IPS-NIHi7 (cell line): ENCODE measurements around the gene BAZ1B.
A peak's percentile ranks its signal among the peaks of the same experiment; 100 is the strongest.
"Not testable (repeated sequence)": the region's sequence is repeated elsewhere in the genome, so short reads cannot be mapped to it uniquely, and the experiment has no call there.

ENCODE experiments used
- DNase-seq: peaks from one replicate; pipeline ENCODE4 v3.0.0; 2012; ENCODE audit warnings: mixed read lengths; ENCODE audit errors: extremely low spot score

The BAZ1B gene

DNA sequence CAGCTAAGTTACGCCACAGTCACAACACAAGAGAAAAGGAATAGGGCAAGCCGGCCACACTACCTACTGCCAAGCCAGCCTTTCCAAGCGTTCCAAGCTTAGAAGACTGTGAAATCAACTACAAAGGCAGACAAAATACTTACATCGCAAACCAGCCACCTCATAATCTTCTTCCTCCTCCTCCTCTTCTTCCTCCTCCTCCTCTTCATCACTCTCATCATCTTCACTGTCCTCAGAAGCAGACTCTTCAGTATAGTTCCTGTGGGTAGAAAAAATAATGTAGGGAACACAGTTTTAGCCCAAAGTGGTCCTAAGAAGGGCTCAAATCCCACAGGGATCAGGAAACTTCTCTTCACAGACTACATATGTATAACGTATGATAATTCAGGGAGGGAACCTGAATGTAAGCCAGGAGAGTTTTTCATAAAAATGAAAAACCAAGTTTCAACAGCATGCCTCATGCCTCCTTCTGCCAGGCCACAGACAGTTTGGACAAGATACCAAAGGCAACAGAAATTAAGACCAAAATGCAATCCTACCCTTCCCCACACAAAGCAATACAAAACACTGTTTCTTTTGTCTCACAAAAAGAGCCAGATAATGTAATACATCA lies 74.9 kb downstream of the BAZ1B start:
- DNase-seq = no peak

DNA sequence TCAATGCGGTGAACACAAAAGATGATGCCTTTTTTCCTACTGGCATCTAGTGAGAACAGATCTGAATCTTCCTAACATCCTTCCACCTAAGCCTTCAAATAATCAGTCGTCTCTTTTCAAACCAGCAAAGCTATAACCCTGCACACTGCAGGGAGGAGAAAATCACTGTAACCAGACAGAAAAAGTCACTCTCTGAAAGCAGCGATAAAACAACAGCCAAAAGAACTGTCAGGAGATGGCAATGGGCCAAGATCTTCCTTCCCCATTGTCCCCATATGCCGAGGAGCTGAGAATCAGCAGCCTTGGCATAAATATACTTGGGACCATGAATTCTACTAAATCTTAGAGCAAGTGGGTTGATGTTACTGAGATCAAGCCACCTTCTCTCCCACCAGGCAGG lies 75.4 kb downstream of the BAZ1B start:
- DNase-seq = no peak

DNA sequence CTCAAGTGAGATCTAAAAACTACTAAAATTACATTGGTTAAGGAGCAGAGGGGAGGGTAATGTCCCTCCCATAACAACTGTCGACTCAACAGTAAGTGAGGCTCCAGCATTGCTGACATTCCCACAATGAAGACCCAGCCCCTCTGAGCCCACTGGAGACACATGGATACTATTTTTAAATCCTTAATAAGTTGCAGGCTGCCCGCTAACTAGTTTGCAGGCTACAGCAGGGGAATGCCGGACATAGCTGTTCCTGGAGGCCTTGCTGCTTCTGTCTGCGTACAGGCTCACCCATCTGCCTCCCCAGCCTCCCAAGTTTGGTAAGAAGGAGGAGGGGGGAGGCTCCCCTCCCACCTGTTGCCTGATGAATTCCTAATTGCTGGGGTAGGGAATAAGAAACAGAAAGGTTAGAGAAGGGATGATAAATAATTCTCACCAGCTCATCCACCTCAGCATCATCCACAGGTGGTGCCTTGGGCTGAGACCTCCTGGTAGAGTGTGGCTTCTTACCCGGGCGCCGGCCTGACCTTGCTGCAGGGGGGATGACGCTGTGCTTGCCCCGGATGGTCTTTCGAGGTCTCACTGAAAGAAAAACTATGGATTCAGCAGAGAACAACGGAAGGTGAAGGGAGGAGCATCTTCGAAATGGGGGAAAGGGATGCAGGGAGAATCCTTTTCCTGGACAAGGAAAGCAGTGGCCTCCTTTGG lies 78.4 kb downstream of the BAZ1B start:
- no peak for DNase-seq

DNA sequence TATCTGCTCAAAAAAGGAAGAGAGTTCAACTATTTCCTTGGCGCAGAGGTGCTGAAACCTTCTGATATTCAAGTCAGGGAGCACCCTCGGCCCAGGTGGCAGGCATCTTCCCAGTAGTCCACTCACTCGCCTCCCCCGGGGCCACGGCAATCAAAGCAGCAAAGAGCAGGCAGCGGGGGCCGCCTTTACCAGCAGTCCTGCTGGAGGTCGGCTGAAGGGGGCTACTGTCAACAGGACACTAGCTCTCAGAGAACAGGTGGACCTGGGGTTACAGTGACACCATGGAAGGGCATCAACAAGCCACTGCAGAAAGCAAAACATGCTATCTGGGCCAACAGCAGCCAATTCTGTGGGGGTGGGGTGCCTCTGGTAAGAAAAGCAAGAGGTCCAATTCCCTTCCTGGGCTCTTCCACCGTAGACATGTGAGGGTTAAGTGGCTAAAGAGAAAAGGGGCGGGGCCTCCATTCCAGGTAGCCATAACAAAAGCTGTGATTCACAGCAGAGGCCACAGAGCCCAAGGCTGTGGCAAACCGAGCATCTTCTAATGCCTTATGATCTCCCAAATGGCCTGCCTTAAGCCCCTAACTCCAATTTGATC lies 79.1 kb downstream of the BAZ1B start:
- peak; percentile 23 for DNase-seq

GRCh38 chr7:73442222-73442902 lies 79.7 kb downstream of the BAZ1B start:
- DNase-seq = no peak

GRCh38 chr7:73439410-73439704 lies 82.7 kb downstream of the BAZ1B start:
- no peak for DNase-seq

DNA sequence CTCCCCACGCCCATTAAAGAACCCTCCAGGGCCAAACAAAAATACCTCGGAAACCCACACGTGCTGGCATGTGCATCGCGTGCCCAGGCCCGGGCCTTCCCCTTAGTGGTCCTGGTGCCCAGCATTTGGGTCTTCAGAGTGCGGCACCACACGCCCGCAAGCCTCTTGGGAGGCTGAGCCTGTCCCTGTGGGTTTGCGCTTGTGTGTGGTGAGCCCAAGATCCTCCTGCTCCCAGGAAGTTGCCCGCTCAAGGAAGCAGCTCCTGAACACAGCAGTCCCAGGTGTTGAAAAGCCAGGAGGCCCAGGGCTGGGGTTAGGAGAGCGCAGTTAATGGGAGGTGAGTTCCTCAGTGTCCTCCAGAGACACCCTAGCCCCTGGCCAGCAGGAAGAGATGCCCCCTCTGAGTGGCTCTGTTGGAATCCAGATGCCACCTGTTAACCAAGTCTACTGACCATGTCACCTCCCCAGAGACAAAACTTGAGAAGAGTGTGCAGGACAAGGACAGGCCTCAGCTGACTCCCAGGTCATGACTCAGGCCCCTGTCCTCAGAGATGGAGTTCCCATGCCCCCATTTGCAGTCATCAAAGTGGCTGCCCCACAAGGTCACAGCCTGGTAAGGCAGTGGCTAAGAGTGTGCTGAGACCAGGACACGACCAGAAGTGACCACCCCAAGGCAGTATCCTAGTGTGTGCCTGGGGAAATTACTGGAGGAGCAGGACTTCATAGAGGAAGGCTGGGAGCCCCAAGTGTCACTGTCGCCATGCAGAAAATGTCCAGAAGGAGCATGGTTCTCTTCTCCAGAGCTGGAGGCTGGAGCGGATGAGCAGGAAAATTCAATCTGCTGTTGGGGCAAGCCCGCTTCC lies 83.3 kb downstream of the BAZ1B start:
- DNase-seq = no peak

- no peak for DNase-seq
These were observed 84.3 kb downstream of the BAZ1B start for GRCh38 chr7:73437621-73438416.

DNA sequence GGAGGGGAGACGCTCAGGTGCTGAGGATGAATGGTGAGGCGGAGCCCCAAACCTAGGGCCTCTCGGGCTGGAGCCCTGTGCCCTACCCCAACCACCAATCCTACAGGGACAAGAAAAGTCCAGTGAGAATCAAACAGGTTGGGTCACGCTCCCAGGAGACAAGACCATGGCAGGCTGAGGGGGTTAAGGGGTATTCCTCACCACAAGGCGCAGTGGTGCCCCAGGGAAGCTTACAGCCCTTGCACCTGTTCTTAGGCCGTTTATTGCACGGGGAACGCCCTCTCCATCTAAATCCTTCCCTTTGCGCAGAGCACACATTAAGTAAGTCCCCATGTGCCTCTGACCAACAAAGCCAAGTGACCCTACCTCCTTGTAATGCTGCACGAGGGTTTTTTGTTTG lies 85.0 kb downstream of the BAZ1B start:
- DNase-seq = no peak

DNA sequence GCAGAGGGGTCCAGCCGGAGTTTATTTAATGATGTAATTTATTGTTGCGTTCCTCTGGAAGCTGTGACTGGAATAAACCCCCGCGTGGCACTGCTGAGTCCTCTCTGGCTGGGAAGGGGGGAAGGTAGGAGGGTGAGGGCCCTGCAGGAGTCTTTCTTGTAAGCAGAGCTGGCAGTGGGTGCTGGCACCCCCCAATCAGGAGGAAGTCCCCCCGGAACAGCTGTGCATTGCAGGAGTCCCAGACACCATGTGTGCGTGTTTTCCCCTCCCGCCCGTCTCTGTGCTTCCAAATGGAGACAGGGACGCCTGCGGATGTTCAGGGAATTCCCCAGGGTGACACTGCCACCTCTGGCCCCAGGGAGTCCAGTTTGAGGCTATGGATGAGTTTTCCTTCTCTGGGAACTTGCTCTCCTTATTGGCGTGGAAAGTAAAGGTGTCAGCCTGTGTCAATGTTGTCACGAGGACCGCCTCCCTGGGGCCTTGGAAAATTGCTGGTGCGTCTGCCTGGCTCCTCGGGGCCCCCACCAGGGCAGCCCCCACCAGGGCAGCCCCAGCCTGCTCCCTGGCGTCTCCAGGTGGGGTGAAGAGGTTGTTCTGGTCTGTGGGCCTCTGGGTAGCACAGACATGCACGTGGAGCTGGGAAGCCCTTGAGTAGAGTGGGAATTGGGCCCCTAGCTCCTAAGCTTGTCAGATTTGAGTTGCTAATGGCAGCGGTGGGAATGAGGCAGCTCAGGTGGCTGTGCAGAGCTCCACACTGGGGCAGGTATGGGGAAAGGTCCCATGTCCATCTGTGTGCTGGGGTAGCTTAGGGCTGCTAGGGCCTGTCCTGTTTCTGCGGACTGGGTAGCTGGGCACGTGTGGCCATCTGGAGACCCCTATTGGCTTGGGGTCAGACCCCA lies 85.8 kb downstream of the BAZ1B start:
- no peak for DNase-seq

DNA sequence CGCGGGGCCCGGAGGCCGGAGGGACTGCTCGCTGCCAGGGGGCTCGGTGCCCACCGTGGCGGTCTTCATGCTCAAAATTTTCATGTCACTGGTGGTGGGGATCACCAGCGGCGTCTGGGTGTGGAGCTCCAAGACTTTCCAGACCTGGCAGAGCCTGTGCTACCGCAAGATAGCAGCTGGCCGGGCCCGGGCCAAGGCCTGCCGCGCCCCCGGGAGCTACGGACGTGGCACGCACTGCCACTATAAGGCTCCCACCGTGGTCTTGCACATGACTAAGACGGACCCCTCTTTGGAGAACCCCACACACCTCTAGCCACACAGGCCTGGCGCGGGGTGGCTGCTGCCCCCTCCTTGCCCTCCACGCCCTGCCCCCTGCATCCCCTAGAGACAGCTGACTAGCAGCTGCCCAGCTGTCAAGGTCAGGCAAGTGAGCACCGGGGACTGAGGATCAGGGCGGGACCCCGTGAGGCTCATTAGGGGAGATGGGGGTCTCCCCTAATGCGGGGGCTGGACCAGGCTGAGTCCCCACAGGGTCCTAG lies 86.6 kb downstream of the BAZ1B start:
- no peak for DNase-seq

GRCh38 chr7:73434701-73435069 lies 87.4 kb downstream of the BAZ1B start:
- no peak for DNase-seq

- peak; percentile 26 for DNase-seq
These were observed 88.0 kb downstream of the BAZ1B start for GRCh38 chr7:73433924-73434700.

GRCh38 chr7:73432676-73433075 lies 89.4 kb downstream of the BAZ1B start:
- no peak for DNase-seq

GRCh38 chr7:73431041-73431835 lies 90.9 kb downstream of the BAZ1B start:
- no peak for DNase-seq

DNA sequence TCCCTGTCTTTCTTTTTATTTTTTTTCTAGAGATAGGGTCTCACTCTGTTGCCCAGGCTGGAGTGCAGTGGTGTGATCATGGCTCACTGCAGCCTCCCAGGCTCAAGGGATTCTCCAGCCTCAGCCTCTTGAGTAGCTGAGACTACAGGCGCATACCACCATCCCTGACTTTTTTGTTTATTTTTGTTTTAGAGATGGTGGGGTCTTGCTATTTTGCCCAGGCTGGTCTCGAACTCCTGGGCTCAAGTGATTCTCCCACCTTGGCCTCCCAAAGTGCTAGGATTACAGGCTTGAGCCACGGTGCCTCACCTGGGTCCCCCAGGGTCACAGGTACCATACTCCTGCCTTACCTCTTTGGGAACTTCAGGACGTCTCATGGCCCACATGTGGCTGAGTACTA lies 91.6 kb downstream of the BAZ1B start:
- DNase-seq = not testable (repeated sequence)

DNA sequence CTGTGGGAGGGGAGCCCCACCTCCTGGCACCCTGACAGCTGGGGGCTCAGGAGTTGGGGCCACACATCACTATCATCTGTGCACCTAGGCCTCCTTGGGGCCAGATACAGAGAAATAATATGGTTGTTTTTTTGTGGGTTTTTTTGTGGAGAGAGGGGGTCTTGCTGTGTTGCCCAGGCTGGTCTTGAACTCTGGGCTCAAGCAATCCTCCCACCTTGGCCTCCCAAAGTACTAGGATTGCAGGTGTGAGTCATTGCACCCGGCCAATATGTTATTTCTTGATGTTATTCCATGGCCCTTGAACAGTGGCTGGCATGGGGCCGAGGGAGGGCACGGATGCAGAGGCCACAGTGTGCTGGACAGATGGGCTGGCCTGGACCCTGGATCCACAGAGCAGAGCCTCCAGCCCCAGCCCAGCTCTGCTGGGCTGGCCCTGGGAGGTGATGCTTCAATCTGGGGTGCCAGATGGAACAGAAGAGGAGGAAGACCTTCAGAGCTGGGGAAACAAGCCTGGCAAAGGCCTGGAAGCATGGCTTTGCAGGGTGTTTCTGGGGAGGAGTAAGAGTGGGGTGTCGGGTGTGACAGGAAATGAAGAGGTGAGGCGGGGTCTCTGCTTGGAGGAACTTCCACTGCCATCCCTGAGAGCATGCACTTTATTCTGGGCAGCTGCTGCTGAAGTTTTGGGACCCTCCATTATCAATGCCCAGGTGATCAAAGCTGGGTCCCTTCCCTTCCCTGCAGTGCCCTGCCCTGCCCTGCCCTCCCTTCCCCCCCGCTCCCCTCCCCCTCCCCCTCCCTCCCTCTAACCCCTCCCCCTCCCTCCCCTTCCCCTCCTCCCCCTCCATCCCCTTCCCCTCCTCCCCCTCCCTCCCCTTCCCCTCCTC lies 92.2 kb downstream of the BAZ1B start:
- DNase-seq = no peak
